Measurements from ENCODE around the gene BTBD2. TPM values are rescaled to one million over a fixed set of nuclear protein-coding genes. Genes with fewer than 3 reads are reported as not detected.

The BTBD2 gene
- polyA plus RNA-seq, 1 donor: 87.4 TPM

DNA sequence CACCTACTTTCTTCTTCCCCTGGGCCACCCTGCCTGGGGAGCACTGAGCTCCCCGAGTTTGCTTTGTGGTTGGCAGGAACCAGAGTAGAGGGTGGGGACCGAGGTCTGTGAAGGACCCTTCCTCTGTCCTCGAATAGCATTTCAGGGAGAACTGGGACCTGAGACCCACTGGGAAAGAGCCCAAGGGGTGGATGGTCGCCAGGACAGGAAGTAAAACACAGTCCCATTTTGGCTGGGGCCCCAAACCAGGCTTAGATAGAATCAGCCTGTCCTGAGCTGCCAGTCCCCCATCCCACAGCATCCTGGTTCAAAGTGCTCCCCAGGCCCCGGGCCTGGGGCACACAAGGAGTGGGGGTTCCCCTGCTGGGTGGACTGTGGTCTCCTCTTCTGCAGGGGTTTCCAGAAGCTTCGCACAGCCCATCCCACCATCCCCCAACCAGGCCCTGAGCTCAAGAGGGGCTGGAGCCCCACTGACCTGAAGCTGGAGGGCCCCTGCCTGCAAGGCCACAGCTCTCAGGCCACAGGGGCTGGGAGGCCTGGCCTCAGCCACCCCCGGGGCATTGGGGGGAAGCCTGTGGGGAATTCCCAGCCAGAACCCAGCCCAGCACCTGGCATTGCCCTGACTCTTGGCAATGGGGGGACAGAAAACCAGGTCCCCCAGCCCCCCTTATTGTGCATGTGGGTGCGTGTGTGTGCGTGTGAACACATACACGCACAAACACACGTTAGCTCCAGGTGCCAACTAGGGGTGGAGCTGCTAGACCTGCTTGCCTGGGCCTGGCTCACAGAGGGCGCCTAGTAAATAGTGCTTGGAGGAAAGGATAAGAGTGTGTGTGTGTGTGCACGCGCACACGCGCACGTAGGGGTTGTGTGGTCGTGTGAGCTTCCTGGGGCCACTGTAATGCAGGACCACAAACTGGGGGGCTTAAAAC, 36.5 kb upstream of the BTBD2 start:
- no peak for DNase-seq

- DNase-seq: peak; percentile 88
These were observed 35.7 kb upstream of the BTBD2 start, which contains the start of gene MKNK2 for GRCh38 chr19:2050991-2051772. Gene MKNK2 (minus strand): TSS chr19:2051244. CDS start chr19:2050851, 393 bp downstream.

- no peak for DNase-seq
These were observed 35.0 kb upstream of the BTBD2 start for GRCh38 chr19:2050349-2050990.

DNA sequence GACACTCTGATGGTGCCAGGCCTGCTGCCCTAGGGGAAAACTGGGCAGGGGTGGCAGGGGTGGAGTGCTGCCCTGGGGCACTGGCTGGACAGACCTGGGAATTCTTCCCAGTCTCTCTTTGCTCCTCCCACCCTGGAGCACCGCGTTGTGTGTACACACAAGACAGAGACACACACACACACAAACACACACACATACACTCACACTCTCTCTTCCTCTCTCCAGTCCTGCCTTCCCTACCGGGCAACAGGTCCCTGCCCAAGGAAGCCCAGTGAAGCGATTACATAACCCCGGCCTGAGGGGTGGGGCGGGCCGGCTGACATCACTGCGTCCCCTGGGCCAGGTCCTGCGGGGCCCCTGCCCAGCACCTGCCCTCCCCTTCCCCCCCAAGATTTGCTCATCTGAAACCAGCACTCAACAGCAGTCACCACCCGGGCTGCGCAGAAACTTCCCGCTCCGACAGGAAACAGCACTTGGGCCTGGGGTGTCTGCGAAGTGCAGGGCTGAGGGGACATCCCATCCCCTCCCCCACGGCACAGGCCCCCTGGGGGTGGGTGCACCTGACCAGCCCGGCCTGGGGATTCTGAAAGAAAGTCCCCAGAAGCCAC, 34.3 kb upstream of the BTBD2 start:
- peak; percentile 69 for DNase-seq

- DNase-seq: no peak
These were observed 33.6 kb upstream of the BTBD2 start for GRCh38 chr19:2048959-2049740.

- DNase-seq: no peak
These were observed 32.8 kb upstream of the BTBD2 start for GRCh38 chr19:2048104-2048958.

DNA sequence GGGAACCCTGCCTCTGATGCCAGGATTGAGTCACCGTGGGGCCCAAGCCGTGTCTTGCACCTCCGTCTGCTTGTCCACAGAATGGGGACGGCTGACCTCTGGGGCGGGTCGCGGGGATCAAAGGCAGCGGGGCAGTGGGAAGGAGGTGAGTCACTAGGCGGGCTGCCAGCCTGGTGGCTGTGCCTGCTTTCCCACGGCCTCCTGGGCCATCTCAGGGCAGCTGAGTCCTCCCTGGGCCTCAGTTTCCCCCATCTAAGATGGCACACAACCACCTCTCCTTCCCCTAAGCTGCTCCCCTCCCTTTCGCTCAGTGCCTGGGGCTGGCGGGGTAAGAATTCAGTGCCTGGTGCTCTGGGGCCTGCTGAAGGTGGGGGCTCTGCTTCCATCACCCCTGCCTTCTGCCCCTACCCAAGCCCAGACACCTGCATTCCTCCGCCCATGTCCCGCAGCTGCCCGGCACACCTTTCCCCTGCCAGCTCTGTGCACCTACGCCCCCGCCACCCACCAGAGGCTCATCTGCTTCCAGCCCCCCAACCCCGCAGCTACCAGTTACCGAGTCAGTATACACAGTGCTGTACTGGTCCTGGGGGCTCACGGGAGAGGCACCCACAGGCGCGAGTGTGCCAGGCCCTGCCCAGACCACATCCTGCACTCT, 32.1 kb upstream of the BTBD2 start:
- no peak for DNase-seq

DNA sequence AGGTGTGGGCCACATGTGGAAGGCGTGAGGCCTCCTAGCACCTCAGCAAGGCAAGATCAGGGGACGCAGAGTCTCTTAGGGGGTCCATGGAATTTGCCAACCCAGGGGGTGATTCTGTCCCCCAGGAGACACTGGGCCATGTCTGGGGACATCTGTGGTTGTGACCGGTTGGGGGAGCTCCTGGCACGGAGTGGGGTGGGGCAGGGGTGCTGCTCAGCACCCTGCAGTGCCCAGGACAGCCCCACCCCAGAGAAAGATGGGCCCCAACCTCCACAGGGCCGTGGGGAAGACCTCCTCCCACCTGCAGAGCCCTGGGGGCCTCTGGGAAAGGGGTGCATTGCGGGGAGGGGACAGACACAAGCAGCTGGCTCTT, 31.5 kb upstream of the BTBD2 start:
- DNase-seq: no peak

DNA sequence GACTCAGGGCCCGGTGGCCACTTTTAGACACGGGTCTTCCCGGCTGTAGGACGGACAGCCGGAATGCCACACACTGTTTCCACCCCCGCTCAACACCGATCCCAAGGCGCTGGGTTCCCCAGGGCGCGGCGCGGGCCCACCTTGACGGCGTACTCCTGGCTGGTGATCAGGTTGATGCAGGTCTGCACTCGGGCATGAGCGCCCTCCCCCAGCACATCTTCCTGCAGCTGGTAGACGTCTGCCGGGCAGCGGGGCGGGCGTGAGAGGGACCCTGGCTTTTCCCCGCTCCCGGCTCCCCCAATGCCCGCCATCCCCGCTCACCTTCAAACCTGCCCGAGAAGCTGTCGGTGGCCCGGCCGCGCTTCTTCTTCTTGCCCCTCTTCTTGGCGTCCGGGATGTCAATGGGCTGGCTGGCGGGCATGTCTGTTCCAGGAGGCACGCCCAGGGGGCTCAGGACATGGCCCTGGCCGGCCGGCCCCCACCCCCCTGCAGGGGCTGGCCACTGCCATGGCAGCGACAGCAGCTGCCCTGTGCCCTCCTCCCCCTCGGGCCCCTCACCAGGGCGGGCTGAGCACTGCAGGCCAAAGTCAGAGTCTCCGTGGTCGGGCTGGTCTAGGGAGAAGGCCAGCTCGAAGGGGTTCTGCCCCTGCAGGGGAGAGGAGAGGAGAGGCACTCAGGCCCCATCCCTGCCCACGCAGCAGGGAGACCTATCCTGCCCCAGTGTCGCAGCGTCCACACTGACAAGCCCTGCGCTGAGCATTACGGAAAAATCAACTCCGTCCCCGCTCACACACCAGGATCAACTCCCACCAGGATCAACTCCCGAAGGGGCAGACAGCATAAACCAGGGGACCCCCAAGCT, 30.8 kb upstream of the BTBD2 start:
- no peak for DNase-seq

GRCh38 chr19:2045501-2046045, 30.1 kb upstream of the BTBD2 start:
- no peak for DNase-seq

DNA sequence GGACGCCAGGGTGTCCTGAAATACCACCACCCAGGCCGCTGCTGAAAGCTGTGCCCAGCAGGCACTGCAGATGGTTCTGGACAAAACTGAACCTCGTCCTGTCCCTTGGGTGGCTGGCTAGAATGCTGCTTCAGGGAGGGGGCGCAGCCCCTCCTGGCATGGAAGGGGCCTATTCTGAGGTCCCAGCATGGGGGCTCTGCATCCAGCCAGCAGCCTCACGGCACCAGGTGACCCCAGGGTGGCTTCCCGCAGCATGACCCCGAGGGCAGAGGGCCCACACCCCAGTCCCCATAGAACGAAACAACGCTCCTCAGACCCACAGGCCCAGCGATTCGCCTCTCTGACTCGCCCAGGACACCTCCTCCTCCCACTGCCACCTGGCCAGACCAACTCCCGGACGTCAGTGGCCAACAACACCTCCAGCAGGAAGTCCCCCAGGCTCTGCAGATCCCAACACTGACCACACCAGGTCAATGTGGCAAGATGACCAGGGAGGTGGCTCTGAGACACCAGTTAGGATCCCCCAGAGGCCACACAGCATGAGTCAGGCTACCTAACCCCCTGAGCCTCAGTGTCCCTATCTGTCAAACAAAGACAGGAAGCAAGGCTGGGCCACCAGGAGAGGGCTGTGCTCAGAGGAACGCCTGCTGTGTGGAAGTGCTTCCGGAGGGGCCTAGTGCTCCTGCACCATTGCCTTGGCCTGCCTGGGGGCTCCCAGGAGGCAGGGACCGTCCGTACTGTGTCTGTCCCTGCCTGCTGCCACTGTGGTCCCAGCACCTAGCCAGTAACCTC, 29.4 kb upstream of the BTBD2 start:
- no peak for DNase-seq

- DNase-seq: no peak
These were observed 28.6 kb upstream of the BTBD2 start for GRCh38 chr19:2043961-2044708.

DNA sequence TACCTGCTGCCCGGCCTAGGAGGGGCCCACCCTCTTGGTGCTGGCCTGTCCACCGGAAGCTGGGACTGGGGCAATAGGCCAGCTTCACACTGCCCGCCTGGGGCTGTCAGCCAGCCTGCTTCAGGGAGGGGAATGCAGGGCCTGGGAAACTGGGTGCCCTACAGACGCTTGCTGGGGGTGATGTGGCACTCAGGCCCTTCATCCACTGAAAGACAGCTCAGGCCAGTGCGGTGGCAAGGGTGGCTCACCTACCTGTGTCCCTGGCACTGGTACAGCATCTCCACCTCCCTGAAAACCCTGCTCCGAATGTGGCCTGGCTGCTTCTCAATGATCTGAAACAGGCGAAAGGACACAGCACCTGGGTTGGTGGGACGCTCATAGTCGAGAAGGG, 27.7 kb upstream of the BTBD2 start:
- no peak for DNase-seq

GRCh38 chr19:2042485-2043250, 27.2 kb upstream of the BTBD2 start:
- DNase-seq: no peak

DNA sequence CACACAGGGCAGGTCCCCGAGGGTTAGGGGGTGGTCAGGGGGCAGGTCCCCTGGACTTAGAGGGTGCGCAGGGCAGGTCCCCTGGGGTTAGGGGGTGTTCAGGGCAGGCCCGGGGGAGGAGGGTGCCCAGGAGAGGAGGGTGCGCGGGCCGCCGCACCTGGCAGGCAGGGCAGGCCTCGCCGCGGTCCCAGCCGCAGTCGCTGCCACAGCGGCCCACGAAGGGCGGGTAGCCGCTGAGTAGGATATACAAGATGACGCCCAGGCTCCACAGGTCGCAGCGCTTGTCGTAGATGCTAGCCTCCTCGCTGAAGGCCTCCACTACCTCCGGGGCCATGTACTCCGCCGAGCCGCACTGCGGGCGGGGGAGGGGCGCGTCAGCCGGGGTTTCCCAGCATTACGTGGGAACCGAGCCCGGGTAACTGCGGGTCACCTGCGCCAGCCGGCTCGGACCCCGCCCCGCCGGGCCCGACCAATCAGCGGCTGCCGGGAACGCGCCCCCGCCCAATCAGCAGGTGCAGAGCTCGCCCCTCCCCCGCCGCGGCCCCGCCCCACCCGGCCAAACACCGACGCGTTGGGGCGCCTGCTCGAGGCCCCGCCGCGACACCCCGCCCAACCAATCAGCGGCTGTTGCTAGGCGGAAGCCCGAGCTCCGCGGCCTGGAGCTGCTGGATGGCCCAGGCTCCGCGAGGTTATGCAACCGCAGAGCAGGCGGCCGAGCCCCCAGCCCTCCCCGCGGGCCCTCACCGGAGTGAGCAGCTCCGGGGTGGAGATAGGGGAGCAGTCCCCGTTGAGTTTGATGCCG, 26.4 kb upstream of the BTBD2 start:
- peak; percentile 92 for DNase-seq

- no peak for DNase-seq
These were observed 25.8 kb upstream of the BTBD2 start for GRCh38 chr19:2041433-2041682.
